ENCODE results near the gene AMELY.

GRCh38 chrY:6894496-6894895 lies 17.1 kb downstream of the AMELY start:
- TF ChIP-seq CTCF (conservative IDR thresholded peaks at IDR 0.05; ENCODE audit: low read depth, low read length) (no peak), EZH2 (IDR thresholded peaks at IDR 0.05; ENCODE audit: borderline replicate concordance, low read depth, low read length, poor library complexity, severe bottlenecking) (no peak)

All from A673 (cell line).